LNCaP clone FGC (cell line): ENCODE measurements around the gene OR52J3.
"Not testable (repeated sequence)": the region's sequence is repeated elsewhere in the genome, so short reads cannot be mapped to it uniquely, and the experiment has no call there.

Experiments used
- DNase-seq: peaks from one replicate; pipeline ENCODE4 v3.0.0-alpha.2; 2011; ENCODE audit warnings: low read depth
- H3K4me3 ChIP-seq: 2 replicates; pipeline ENCODE4 v1.5.1; 2011; ENCODE audit warnings: mild to moderate bottlenecking, low read depth, low read length, control low read depth
- TF ChIP-seq, protein P1 (sequence below): IDR thresholded peaks from 2 replicates; pipeline ENCODE4 v1.5.1; 2012; ENCODE audit warnings: mild to moderate bottlenecking; ENCODE audit not compliant: control insufficient read depth, insufficient read depth; ENCODE audit errors: extremely low read depth

OR52J3 gene

DNA sequence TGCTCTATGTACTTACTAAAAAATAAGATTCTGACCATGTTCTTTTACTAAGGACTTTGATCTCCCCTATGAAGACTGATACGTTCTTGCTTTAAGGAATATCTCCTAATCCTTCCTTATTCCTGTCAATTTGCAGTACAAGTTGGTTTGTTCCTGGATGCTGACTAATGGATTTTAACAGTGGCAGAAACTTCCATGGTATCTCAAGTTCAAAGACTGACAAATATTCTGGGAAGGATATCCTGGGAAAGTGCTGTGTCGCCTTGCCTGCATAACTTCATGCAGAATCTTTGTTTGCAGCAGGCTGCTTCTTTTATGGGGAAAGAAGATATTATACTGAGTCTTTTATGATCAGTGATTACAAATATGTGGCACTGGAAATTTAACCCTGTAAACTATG is 8.4 kb upstream of the OR52J3 start:
- TF ChIP-seq, protein P1, sequence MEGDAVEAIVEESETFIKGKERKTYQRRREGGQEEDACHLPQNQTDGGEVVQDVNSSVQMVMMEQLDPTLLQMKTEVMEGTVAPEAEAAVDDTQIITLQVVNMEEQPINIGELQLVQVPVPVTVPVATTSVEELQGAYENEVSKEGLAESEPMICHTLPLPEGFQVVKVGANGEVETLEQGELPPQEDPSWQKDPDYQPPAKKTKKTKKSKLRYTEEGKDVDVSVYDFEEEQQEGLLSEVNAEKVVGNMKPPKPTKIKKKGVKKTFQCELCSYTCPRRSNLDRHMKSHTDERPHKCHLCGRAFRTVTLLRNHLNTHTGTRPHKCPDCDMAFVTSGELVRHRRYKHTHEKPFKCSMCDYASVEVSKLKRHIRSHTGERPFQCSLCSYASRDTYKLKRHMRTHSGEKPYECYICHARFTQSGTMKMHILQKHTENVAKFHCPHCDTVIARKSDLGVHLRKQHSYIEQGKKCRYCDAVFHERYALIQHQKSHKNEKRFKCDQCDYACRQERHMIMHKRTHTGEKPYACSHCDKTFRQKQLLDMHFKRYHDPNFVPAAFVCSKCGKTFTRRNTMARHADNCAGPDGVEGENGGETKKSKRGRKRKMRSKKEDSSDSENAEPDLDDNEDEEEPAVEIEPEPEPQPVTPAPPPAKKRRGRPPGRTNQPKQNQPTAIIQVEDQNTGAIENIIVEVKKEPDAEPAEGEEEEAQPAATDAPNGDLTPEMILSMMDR = no peak
- DNase-seq = no peak
- no peak overlapping the region for H3K4me3 ChIP-seq

DNA sequence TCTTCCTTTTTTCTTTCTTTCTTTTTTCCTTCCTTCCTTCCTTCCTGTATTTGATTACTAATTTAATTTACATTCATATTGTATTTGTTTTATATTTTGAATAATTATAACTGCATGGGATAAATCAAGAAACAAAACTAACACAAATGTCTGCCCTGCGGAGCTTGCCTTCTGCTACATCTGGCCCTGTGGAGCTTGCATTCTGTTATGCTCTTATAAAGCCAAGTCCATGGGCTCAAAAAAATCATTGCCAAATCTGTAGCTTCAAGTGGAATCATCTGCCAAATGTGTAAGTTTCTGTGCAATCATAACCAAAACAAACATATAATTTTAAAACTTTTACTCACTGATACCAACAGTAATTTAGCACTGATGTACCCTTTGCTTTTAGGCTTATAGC is 8.0 kb upstream of the OR52J3 start:
- TF ChIP-seq, protein P1 = no peak
- H3K4me3 ChIP-seq = no peak overlapping the region
- no peak for DNase-seq

DNA sequence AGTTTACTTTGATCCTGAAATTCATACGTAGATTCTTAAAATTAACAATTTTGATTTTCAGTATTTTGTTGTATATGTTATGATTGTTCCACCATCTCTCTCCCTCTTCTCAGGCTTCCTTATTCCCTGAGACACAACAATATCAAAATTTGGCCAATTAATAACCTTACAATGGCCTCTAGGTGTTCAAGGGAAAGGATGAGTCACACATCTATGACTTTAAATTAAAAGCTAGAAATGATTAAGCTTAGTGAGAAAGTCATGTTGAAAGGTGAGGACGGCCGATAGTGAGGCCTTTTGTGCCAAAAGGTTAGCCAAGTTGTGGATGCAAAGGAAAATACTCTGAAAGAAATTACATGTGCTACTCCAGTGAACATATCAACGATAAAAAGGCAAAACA is 5.5 kb upstream of the OR52J3 start:
- TF ChIP-seq, protein P1 = no peak
- DNase-seq = no peak
- no peak overlapping the region for H3K4me3 ChIP-seq

DNA sequence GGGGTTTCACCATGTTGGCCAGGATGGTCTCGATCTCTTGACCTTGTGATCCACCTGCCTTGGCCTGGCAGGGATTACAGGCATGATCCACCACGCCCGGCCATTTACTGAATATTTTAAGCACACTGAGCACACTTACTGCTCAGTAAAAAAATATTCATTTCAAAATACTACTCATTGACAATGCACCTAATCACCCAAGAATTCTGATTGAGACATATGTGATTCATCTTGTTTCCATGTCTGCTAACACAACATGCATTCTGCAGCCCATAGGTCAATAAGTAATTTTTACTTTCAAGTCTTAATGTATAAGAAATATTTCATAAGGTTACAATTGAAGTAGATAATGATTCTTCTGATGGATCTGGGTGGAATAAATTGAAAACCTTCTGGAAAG is 4.2 kb upstream of the OR52J3 start:
- TF ChIP-seq, protein P1 = no peak
- DNase-seq = no peak

DNA sequence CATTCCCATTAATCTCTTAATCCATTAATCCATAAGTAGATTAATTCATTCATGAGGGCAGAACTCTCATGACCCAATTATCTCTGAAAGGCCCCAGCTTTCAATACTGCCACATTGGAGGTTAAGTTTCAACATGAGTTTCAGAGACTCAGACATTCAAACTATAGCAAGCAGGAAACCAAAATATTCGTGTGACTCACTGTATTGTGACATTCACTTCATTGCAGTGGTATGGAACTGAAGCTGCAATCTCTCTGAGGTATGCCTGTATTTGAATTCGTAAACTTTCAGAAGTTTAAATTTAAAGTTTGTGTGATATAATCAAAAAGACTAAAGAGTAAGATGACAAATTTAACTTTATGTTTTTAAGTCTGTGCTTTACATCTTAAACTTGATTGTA is 2.9 kb upstream of the OR52J3 start:
- TF ChIP-seq, protein P1 = no peak
- DNase-seq = no peak
- no peak overlapping the region for H3K4me3 ChIP-seq

More for the DNA sequence above, 4.2 kb upstream of the OR52J3 start:
- no peak overlapping the region for H3K4me3 ChIP-seq

DNA sequence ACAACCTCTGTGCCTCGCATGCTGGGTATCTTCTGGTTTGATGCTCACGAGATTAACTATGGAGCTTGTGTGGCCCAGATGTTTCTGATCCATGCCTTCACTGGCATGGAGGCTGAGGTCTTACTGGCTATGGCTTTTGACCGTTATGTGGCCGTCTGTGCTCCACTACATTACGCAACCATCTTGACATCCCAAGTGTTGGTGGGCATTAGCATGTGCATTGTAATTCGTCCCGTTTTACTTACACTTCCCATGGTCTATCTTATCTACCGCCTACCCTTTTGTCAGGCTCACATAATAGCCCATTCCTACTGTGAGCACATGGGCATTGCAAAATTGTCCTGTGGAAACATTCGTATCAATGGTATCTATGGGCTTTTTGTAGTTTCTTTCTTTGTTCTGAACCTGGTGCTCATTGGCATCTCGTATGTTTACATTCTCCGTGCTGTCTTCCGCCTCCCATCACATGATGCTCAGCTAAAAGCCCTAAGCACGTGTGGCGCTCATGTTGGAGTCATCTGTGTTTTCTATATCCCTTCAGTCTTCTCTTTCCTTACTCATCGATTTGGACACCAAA is 516 bp downstream of the OR52J3 start:
- H3K4me3 ChIP-seq = no peak overlapping the region
- TF ChIP-seq, protein P1 = no peak
- no peak for DNase-seq

DNA sequence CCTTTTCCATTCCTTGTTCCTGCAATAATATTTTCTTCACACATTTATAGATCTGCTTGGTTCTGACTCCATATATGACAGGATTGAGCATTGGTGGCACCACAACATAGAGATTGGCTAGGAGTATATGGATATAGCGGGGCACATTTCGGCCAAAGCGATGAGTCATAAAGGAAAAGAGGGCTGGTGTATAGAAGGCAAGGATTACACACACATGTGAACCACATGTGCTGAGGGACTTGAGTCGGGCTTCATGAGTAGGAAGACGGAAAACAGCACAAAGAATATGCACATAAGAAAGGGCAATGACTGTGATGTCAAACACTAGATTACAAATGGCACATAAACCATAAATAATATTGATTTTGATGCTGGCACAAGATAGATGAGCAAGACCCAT is 12.4 kb downstream of the OR52J3 start:
- not testable (repeated sequence) for H3K4me3 ChIP-seq, DNase-seq
